H1 (cell line): ENCODE results near the gene DCTN5. TPM values are rescaled to one million over a fixed set of nuclear protein-coding genes. Genes with fewer than 3 reads are reported as not detected.

Experiments used
- CTCF ChIA-PET: fragments of 300-600 bp; sonication (Branson Sonifier 250); formaldehyde crosslinking; loops from one replicate; lab custom pipeline; 2021; ENCODE audit not compliant: partially characterized antibody; lab: Charles Lee
- POLR2A ChIA-PET: fragments of 300-600 bp; sonication (Branson Sonifier 250); formaldehyde crosslinking; loops from one replicate; lab custom pipeline; 2021; ENCODE audit warnings: inconsistent platforms; ENCODE audit not compliant: partially characterized antibody; lab: Charles Lee
- DNase-seq, 2 experiments: peaks; one replicate each; pipeline versions ENCODE4 v3.0.0 to v3.0.0-alpha.2; 2010 to 2022; ENCODE audit warnings: low spot score in 2 of 2, low read depth in 1 of 2, mixed read lengths in 1 of 2
- FAIRE-seq: peaks from 2 replicates; lab custom pipeline; 2011; peaks lifted over from hg19 to GRCh38; lab: Jason Lieb, UNC
- H2AFZ ChIP-seq: 2 replicates; pipeline ENCODE4 v1.8.1; 2012; ENCODE audit warnings: low read length, inconsistent platforms
- H2AK5ac ChIP-seq: 2 replicates; pipeline ENCODE4 v1.6.1; 2013; ENCODE audit warnings: low read depth, low read length
- H2BK120ac ChIP-seq: replicated peaks from 2 replicates; pipeline ENCODE3; 2013; ENCODE audit warnings: low read depth, low read length, inconsistent platforms
- H2BK12ac ChIP-seq: 2 replicates; pipeline ENCODE4 v1.6.1; 2013; ENCODE audit warnings: low read depth, low read length
- H2BK15ac ChIP-seq: 2 replicates; pipeline ENCODE4 v1.6.1; 2013; ENCODE audit warnings: low read length
- H2BK20ac ChIP-seq: 2 replicates; pipeline ENCODE4 v1.6.1; 2013; ENCODE audit warnings: low read length
- H2BK5ac ChIP-seq: 2 replicates; pipeline ENCODE4 v1.6.1; 2013; ENCODE audit warnings: low read depth, low read length
- H3K14ac ChIP-seq: 2 replicates; pipeline ENCODE4 v1.6.1; 2013; ENCODE audit warnings: inconsistent platforms; ENCODE audit not compliant: insufficient read length
- H3K18ac ChIP-seq: 2 replicates; pipeline ENCODE4 v1.6.1; 2013; ENCODE audit warnings: low read length; ENCODE audit errors: extremely low read depth
- H3K23ac ChIP-seq: 2 replicates; pipeline ENCODE4 v1.6.1; 2013; ENCODE audit warnings: inconsistent platforms; ENCODE audit not compliant: insufficient read length
- H3K23me2 ChIP-seq: 2 replicates; pipeline ENCODE4 v1.6.1; 2013; ENCODE audit warnings: low read depth, low read length
- H3K27ac ChIP-seq: 2 replicates; pipeline ENCODE4 v1.6.1; 2011; ENCODE audit warnings: low read depth, low read length, inconsistent platforms
- H3K27me3 ChIP-seq, 4 experiments: replicated peaks in 1 of 4; 1 replicate in 1 of 4; 2 replicates in 3 of 4; pipeline versions ENCODE4 v1.6.1 to v1.8.1; 2011 to 2013; ENCODE audit warnings: low read length in 3 of 4, mild to moderate bottlenecking in 3 of 4, inconsistent platforms in 2 of 4, mixed read lengths in 2 of 4, moderate library complexity in 1 of 4; ENCODE audit not compliant: control insufficient read depth in 3 of 4, insufficient read depth in 3 of 4; ENCODE audit errors: extremely low read depth in 1 of 4
- H3K36me3 ChIP-seq, 4 experiments: 2 replicates each; pipeline versions ENCODE4 v1.6.1 to v1.8.1; 2011 to 2013; ENCODE audit warnings: mild to moderate bottlenecking in 4 of 4, low read length in 3 of 4, moderate library complexity in 2 of 4, control low read depth in 1 of 4, inconsistent platforms in 1 of 4; ENCODE audit not compliant: insufficient read depth in 4 of 4, control insufficient read depth in 2 of 4
- H3K4ac ChIP-seq: replicated peaks from 2 replicates; pipeline ENCODE3; 2013; ENCODE audit warnings: low read length, low read depth, mixed read lengths, inconsistent platforms; ENCODE audit not compliant: insufficient read length
- H3K4me1 ChIP-seq, 4 experiments: replicated peaks in 1 of 4; 1 replicate in 1 of 4; 2 replicates in 3 of 4; pipeline versions ENCODE4 v1.6.1 to v1.8.1; 2011 to 2013; ENCODE audit warnings: low read length in 3 of 4, inconsistent platforms in 2 of 4, mixed read lengths in 1 of 4; ENCODE audit not compliant: insufficient read depth in 4 of 4, control insufficient read depth in 3 of 4
- H3K4me2 ChIP-seq, 2 experiments: 2 replicates each; pipeline versions ENCODE4 v1.6.1 to v1.8.1; 2011 to 2013; ENCODE audit warnings: low read depth in 2 of 2, low read length in 2 of 2, control low read depth in 1 of 2, inconsistent platforms in 1 of 2, mild to moderate bottlenecking in 1 of 2; ENCODE audit not compliant: insufficient read depth in 1 of 2
- H3K4me3 ChIP-seq, 4 experiments: fragments of 200-600, 300-600 bp in 1 of 4; sonication (generic), shearing (Covaris generic), sonication (Bioruptor Twin) in 1 of 4; 2 replicates each; pipeline versions ENCODE4 v1.5.1 to v1.8.1; 2011 to 2016; ENCODE audit warnings: low read length in 4 of 4, low read depth in 3 of 4, control low read depth in 2 of 4, inconsistent platforms in 2 of 4, mild to moderate bottlenecking in 2 of 4, mixed read lengths in 1 of 4, moderate library complexity in 1 of 4; ENCODE audit not compliant: insufficient read depth in 2 of 4; ENCODE audit errors: extremely low read depth in 1 of 4
- H3K56ac ChIP-seq: replicated peaks from 2 replicates; pipeline ENCODE3; 2013; ENCODE audit warnings: low read depth, mild to moderate bottlenecking, mixed read lengths, low read length, inconsistent platforms; ENCODE audit not compliant: insufficient read length
- H3K79me1 ChIP-seq: 2 replicates; pipeline ENCODE4 v1.6.1; 2013; ENCODE audit warnings: low read depth, low read length, control low read depth
- H3K79me2 ChIP-seq, 2 experiments: 2 replicates each; pipeline versions ENCODE4 v1.6.1 to v1.8.1; 2012 to 2013; ENCODE audit warnings: low read length in 2 of 2, mild to moderate bottlenecking in 2 of 2, inconsistent platforms in 1 of 2; ENCODE audit not compliant: insufficient read depth in 2 of 2, control insufficient read depth in 1 of 2
- H3K9ac ChIP-seq, 4 experiments: replicated peaks in 1 of 4; 1 replicate in 1 of 4; 2 replicates in 3 of 4; pipeline versions ENCODE4 v1.6.1 to v1.8.1; 2011 to 2013; ENCODE audit warnings: low read depth in 3 of 4, low read length in 3 of 4, control low read depth in 2 of 4, mild to moderate bottlenecking in 2 of 4, moderate library complexity in 2 of 4, inconsistent platforms in 1 of 4; ENCODE audit errors: extremely low read depth in 1 of 4
- H3K9me3 ChIP-seq, 2 experiments: 2 replicates each; pipeline versions ENCODE4 v1.6.1 to v1.8.1; 2012 to 2013; ENCODE audit warnings: mild to moderate bottlenecking in 2 of 2, moderate library complexity in 2 of 2, control low read depth in 1 of 2, inconsistent platforms in 1 of 2, low read depth in 1 of 2, low read length in 1 of 2, mixed read lengths in 1 of 2; ENCODE audit not compliant: insufficient read depth in 2 of 2
- H4K20me1 ChIP-seq, 2 experiments: replicated peaks in 1 of 2; 2 replicates each; pipeline versions ENCODE3 to v1.8.1; 2011 to 2013; ENCODE audit warnings: inconsistent platforms in 2 of 2, low read length in 2 of 2, mild to moderate bottlenecking in 1 of 2; ENCODE audit not compliant: insufficient read depth in 2 of 2, control insufficient read depth in 1 of 2
- H4K5ac ChIP-seq: 2 replicates; pipeline ENCODE4 v1.6.1; 2013; ENCODE audit warnings: low read length, low read depth, mixed read lengths, inconsistent platforms; ENCODE audit not compliant: insufficient read length
- H4K8ac ChIP-seq: 2 replicates; pipeline ENCODE4 v1.8.0; 2013; ENCODE audit warnings: mild to moderate bottlenecking, moderate library complexity, low read length, inconsistent platforms; ENCODE audit not compliant: insufficient read depth; ENCODE audit errors: extremely low read depth
- H4K91ac ChIP-seq: replicated peaks from 2 replicates; pipeline ENCODE3; 2013; ENCODE audit warnings: low read length, mixed read lengths, inconsistent platforms; ENCODE audit not compliant: insufficient read length
- ATF3 ChIP-seq: IDR thresholded peaks from 2 replicates; pipeline ENCODE4 v1.6.1; 2011; ENCODE audit warnings: low read depth, mild to moderate bottlenecking, low read length; ENCODE audit not compliant: insufficient read depth
- CBX5 ChIP-seq: fragments of 300-800, 300-1000 bp; sonication (generic); IDR thresholded peaks from 2 replicates; pipeline ENCODE4 v1.7.1; 2016; ENCODE audit warnings: antibody characterized with exemption, low read length, low read depth
- CREB1 ChIP-seq: IDR thresholded peaks from 2 replicates; pipeline ENCODE4 v1.6.1; 2012; ENCODE audit warnings: inconsistent platforms
- EZH2 ChIP-seq: fragments of 200-600 bp; sonication (generic); IDR thresholded peaks from 2 replicates; pipeline ENCODE4 v1.7.1; 2012; ENCODE audit warnings: low read depth, mild to moderate bottlenecking, moderate library complexity, low read length, inconsistent platforms; ENCODE audit not compliant: severe bottlenecking
- GTF2F1 ChIP-seq: IDR thresholded peaks from 2 replicates; pipeline ENCODE4 v1.6.1; 2012; ENCODE audit warnings: low read depth, low read length, improper control_type of control experiment, borderline replicate concordance
- JUN ChIP-seq: IDR thresholded peaks from 2 replicates; pipeline ENCODE4 v1.6.1; 2011; ENCODE audit warnings: low read depth, mild to moderate bottlenecking, improper control_type of control experiment, low read length
- JUND ChIP-seq: IDR thresholded peaks from 2 replicates; pipeline ENCODE4 v1.6.1; 2011; ENCODE audit warnings: mild to moderate bottlenecking, improper control_type of control experiment, low read length
- MAX ChIP-seq: IDR thresholded peaks from 2 replicates; pipeline ENCODE4 v1.6.1; 2012; ENCODE audit warnings: inconsistent platforms
- POLR2AphosphoS5 ChIP-seq: IDR thresholded peaks from 2 replicates; pipeline ENCODE4 v1.6.1; 2011; ENCODE audit warnings: low read depth, low read length
- RAD21 ChIP-seq, 2 experiments: IDR thresholded peaks in 1 of 2; conservative IDR thresholded peaks in 1 of 2; 2 replicates each; pipeline ENCODE4 v1.6.1; 2011; ENCODE audit warnings: low read depth in 2 of 2, low read length in 2 of 2, improper control_type of control experiment in 1 of 2, inconsistent platforms in 1 of 2, mild to moderate bottlenecking in 1 of 2, moderate library complexity in 1 of 2
- SIRT6 ChIP-seq: IDR thresholded peaks from one replicate; pipeline ENCODE4 v1.7.1; 2012; ENCODE audit warnings: low read length, inconsistent platforms
- SUZ12 ChIP-seq: fragments of 200-600 bp; sonication (generic); IDR thresholded peaks from 2 replicates; pipeline ENCODE4 v1.6.1; 2012; ENCODE audit warnings: mild to moderate bottlenecking, inconsistent platforms, low read length, moderate library complexity, mixed read lengths
- TBP ChIP-seq: IDR thresholded peaks from 2 replicates; pipeline ENCODE4 v1.6.1; 2011; ENCODE audit warnings: low read depth, low read length, improper control_type of control experiment
- WGBS, 2 experiments: shearing (Covaris generic) in 1 of 2; methylation state at CpG; one replicate each; pipeline versions ENCODE4 v1.1.6 to v1.1.7; 2013 to 2015; ENCODE audit warnings: low lambda C conversion rate in 2 of 2, mixed read lengths in 2 of 2, inconsistent platforms in 1 of 2, low coverage in 1 of 2, missing lambda C conversion rate in 1 of 2; ENCODE audit not compliant: insufficient replicate concordance in 2 of 2, insufficient coverage in 1 of 2, insufficient read length in 1 of 2; ENCODE audit errors: extremely low coverage in 1 of 2, missing lambda C conversion rate in 1 of 2; 5-methylcytosine and 5-hydroxymethylcytosine counted together
- polyA plus RNA-seq, 7 experiments: library from polyadenylated mRNA; depleted of rRNA in 3 of 7; stranded (reverse) in 5 of 7; unstranded in 2 of 7; fragments of >200 nt in 5 of 7; fragments of 200-250 nt in 2 of 7; gene quantifications; 1 replicate in 5 of 7; 2 replicates in 1 of 7; 4 replicates in 1 of 7; pipeline versions ENCODE4 v1.2.1 to v1.2.3, GENCODE V29; 2011 to 2013; ENCODE audit warnings: missing spikeins in 2 of 7, mixed read lengths in 2 of 7
- total RNA-seq: library from RNA; stranded (reverse); fragmentation: NEBNext Ultra II Directional; extraction: Animal tissue kit (Norgen Biotek cat#: 25700); gene quantifications from 2 replicates; pipeline ENCODE4 v1.2.1, GENCODE V29; 2021

Gene DCTN5
- total and polyA plus RNA-seq, 2 of the 8 experiments (the other 6 are each of a cell fraction or from before 2014, with no cell fraction given): 36.0 to 74.0 TPM

- H3K27me3 ChIP-seq: no peaks in the 10 kb centered on the region
- no peak overlapping the region for H4K5ac ChIP-seq
- DNase-seq (no peak), FAIRE-seq (no peak)
- H3K27ac ChIP-seq: no peak overlapping the region
- H3K79me1 ChIP-seq: no peaks in the 10 kb centered on the region
- ChIA-PET CTCF (interaction anchor here (5.1 kb wide), 1 partner anchor 18 kb away, joined by 43 read pairs; the partner anchor contains the start of gene PLK1), POLR2A (interaction anchor here (1.6 to 12.9 kb wide), 4 partner anchors 14 to 34 kb away, joined by 3 to 230 read pairs (median 5); partner anchors contain the start of genes ERN2 and PLK1)
- H3K4ac ChIP-seq: no peak overlapping the region
- no peak overlapping the region for H3K18ac ChIP-seq
- peaks cover 0 to 9% (median 5%) of the 10 kb centered on the region in 4 experiments; a peak in 5 of 8 replicates for H3K36me3 ChIP-seq
- H3K79me2 ChIP-seq: no peaks in the 10 kb centered on the region
- 81% methylated on average over 9 of the region's 11 CpGs; no CpG with 5 or more reads in 1 of the 2 experiments for WGBS, 2 experiments
- no peak overlapping the region for H3K9ac ChIP-seq
- H4K20me1 ChIP-seq: peaks cover 0 to 3% of the 10 kb centered on the region in 2 experiments
- H3K4me1 ChIP-seq: peaks cover 0 to 7% (median 6%) of the 10 kb centered on the region in 4 experiments; a peak in 6 of 7 replicates
- no peak overlapping the region for H4K8ac ChIP-seq
- no peak overlapping the region for H2BK120ac ChIP-seq
- no peak overlapping the region for H2AFZ ChIP-seq
- no peak overlapping the region for H3K23ac ChIP-seq
- H3K4me3 ChIP-seq: peak overlapping the region in 1 of 4 experiments; percentile 57; a peak in 1 of 8 replicates
- H2BK15ac ChIP-seq: no peak overlapping the region
- no peak overlapping the region for H2AK5ac ChIP-seq
- H2BK12ac ChIP-seq: no peak overlapping the region
- peaks cover 7% of the 10 kb centered on the region; the same call in 1 of the 2 replicates for H3K23me2 ChIP-seq
- no peak overlapping the region for H3K14ac ChIP-seq
- no peak overlapping the region for H3K56ac ChIP-seq
- H3K4me2 ChIP-seq: peak overlapping the region; percentile 23 to 49; a peak in 2 of 4 replicates
- H2BK5ac ChIP-seq: no peak overlapping the region
- no peak overlapping the region for H4K91ac ChIP-seq
- H3K9me3 ChIP-seq: no peaks in the 10 kb centered on the region
- H2BK20ac ChIP-seq: no peak overlapping the region
- TF ChIP-seq POLR2AphosphoS5 (no peak), ATF3 (no peak), EZH2 (no peak), JUN (no peak), CBX5 (no peak), CREB1 (no peak), MAX (no peak), RAD21 (IDR thresholded peaks at IDR 0.05 in 1 of 2, conservative IDR thresholded peaks at IDR 0.05 in 1 of 2; ENCODE audit: low read depth in 2 of 2, low read length in 2 of 2) (no peak), SIRT6 (no peak), GTF2F1 (no peak), JUND (no peak), TBP (no peak), SUZ12 (no peak)
These were observed 54.5 kb downstream of the DCTN5 start for GRCh38 chr16:23695756-23696155.
